ENCODE measurements around the gene CCDC87. TPM values are rescaled to one million over a fixed set of nuclear protein-coding genes. Genes with fewer than 3 reads are reported as not detected.

Gene CCDC87
- total RNA-seq, 2 experiments from 2014 or later: not detected

GRCh38 chr11:66628061-66628603, 35.3 kb upstream of the CCDC87 start:
- no peak overlapping the region for H3K4me3 Mint-ChIP-seq
- H3K36me3 Mint-ChIP-seq (ENCODE audit: low read depth): peaks cover 80% of the 10 kb centered on the region
- peaks cover 15% of the 10 kb centered on the region for H3K4me1 Mint-ChIP-seq
- no peak overlapping the region for H3K27ac Mint-ChIP-seq
- no peak for DNase-seq
- ChIA-PET POLR2A (interaction anchor here (0.8 to 7.3 kb wide), 5 partner anchors 8 to 17 kb away, joined by 3 to 39 read pairs (median 5); partner anchors contain the start of genes RBM14 and RBM4), CTCF (interaction anchor here (1.0 kb wide), 1 partner anchor 9 kb away, joined by 3 read pairs; no protein-coding TSS in a partner anchor)
- H3K27me3 Mint-ChIP-seq: no peaks in the 10 kb centered on the region
- H3K9me3 Mint-ChIP-seq: no peaks in the 10 kb centered on the region

GRCh38 chr11:66626926-66627325, 34.1 kb upstream of the CCDC87 start:
- Mint-ChIP-seq H3K4me1 (peaks cover 23% of the 10 kb centered on the region), H3K4me3 (no peak overlapping the region), H3K9me3 (no peaks in the 10 kb centered on the region), H3K36me3 (ENCODE audit: low read depth) (peaks cover 81% of the 10 kb centered on the region), H3K27me3 (no peaks in the 10 kb centered on the region), H3K27ac (no peak overlapping the region)
- no peak for DNase-seq
- POLR2A ChIA-PET: interaction anchor here (0.7 to 7.3 kb wide), 4 partner anchors 10 to 14 kb away, joined by 3 to 39 read pairs (median 7); partner anchors contain the start of genes RBM14 and RBM4
- CTCF ChIA-PET: no interaction called here

GRCh38 chr11:66626382-66626781, 33.5 kb upstream of the CCDC87 start:
- POLR2A ChIA-PET: interaction anchor here (7.3 to 7.7 kb wide), 2 partner anchors 9 to 13 kb away, joined by 39 to 125 read pairs; partner anchors contain the start of genes RBM14 and RBM4
- Mint-ChIP-seq H3K4me3 (no peak overlapping the region), H3K36me3 (ENCODE audit: low read depth) (peaks cover 84% of the 10 kb centered on the region), H3K9me3 (no peaks in the 10 kb centered on the region), H3K4me1 (peaks cover 27% of the 10 kb centered on the region), H3K27ac (no peak overlapping the region), H3K27me3 (no peaks in the 10 kb centered on the region)
- CTCF ChIA-PET: no interaction called here
- no peak for DNase-seq

- CTCF ChIA-PET: no interaction called here
- H3K27ac Mint-ChIP-seq: no peak overlapping the region
- H3K4me1 Mint-ChIP-seq: peaks cover 31% of the 10 kb centered on the region
- no peaks in the 10 kb centered on the region for H3K27me3 Mint-ChIP-seq
- peaks cover 87% of the 10 kb centered on the region for H3K36me3 Mint-ChIP-seq (ENCODE audit: low read depth)
- H3K4me3 Mint-ChIP-seq: no peak overlapping the region
- no peaks in the 10 kb centered on the region for H3K9me3 Mint-ChIP-seq
- DNase-seq: no peak
- POLR2A ChIA-PET: interaction anchor here (7.3 to 7.7 kb wide), 2 partner anchors 9 to 14 kb away, joined by 39 to 125 read pairs; partner anchors contain the start of genes RBM14 and RBM4
Observed at GRCh38 chr11:66625752-66626149, 32.9 kb upstream of the CCDC87 start.

- ChIA-PET POLR2A (interaction anchor here (0.8 to 7.7 kb wide), 5 partner anchors 8 to 15 kb away, joined by 3 to 125 read pairs (median 5); partner anchors contain the start of genes RBM14 and RBM4), CTCF (no interaction called here)
- peaks cover 89% of the 10 kb centered on the region for H3K36me3 Mint-ChIP-seq (ENCODE audit: low read depth)
- H3K9me3 Mint-ChIP-seq: no peaks in the 10 kb centered on the region
- H3K27ac Mint-ChIP-seq: no peak overlapping the region
- peaks cover 36% of the 10 kb centered on the region for H3K4me1 Mint-ChIP-seq
- DNase-seq: no peak
- no peaks in the 10 kb centered on the region for H3K27me3 Mint-ChIP-seq
- H3K4me3 Mint-ChIP-seq: no peak overlapping the region
Observed at GRCh38 chr11:66625041-66625751, 32.3 kb upstream of the CCDC87 start.

- Mint-ChIP-seq H3K4me1 (peaks cover 40% of the 10 kb centered on the region), H3K36me3 (ENCODE audit: low read depth) (peaks cover 87% of the 10 kb centered on the region), H3K27ac (no peak overlapping the region), H3K9me3 (no peaks in the 10 kb centered on the region), H3K27me3 (no peaks in the 10 kb centered on the region), H3K4me3 (no peak overlapping the region)
- CTCF ChIA-PET: no interaction called here
- DNase-seq: no peak
- POLR2A ChIA-PET: interaction anchor here (0.8 to 7.7 kb wide), 6 partner anchors 8 to 40 kb away, joined by 3 to 125 read pairs (median 4); partner anchors contain the start of genes RBM14 and RBM4
Observed at GRCh38 chr11:66624450-66624849, 31.6 kb upstream of the CCDC87 start.

GRCh38 chr11:66619080-66619554, 26.3 kb upstream of the CCDC87 start:
- DNase-seq: no peak
- Mint-ChIP-seq H3K9me3 (no peaks in the 10 kb centered on the region), H3K4me3 (peak overlapping the region; percentile 97), H3K27me3 (no peaks in the 10 kb centered on the region), H3K36me3 (ENCODE audit: low read depth) (peaks cover 75% of the 10 kb centered on the region), H3K4me1 (peaks cover 65% of the 10 kb centered on the region), H3K27ac (peak overlapping the region; percentile 98)
- POLR2A ChIA-PET: interaction anchor here (0.6 to 7.7 kb wide), 9 partner anchors 9 to 73 kb away, joined by 3 to 125 read pairs (median 5); partner anchors contain the start of genes ACTN3, CCDC87, CCS and CTSF
- CTCF ChIA-PET: interaction anchor here (0.6 to 4.2 kb wide), 10 partner anchors 9 to 283 kb away, joined by 3 to 24 read pairs (median 4); partner anchors contain the start of genes CCDC87, CCS, RBM4 and RBM4B

- peak; percentile 17 for DNase-seq
Observed at GRCh38 chr11:66617155-66617834, 24.4 kb upstream of the CCDC87 start.

GRCh38 chr11:66616379-66617154, 23.7 kb upstream of the CCDC87 start, which contains the start of gene RBM14:
Gene RBM14, plus strand, starts transcription at chr11:66616630. Its CDS starts 91 bp downstream, at chr11:66616721.
- POLR2A ChIA-PET: interaction anchor here (0.6 to 6.0 kb wide), 34 partner anchors 10 to 732 kb away, joined by 3 to 109 read pairs (median 6); partner anchors contain the start of genes ACTN3, BBS1, CCDC87 and CCS
- peaks cover 50% of the 10 kb centered on the region for H3K36me3 Mint-ChIP-seq (ENCODE audit: low read depth)

More at GRCh38 chr11:66617155-66617834, 24.4 kb upstream of the CCDC87 start:
- H3K36me3 Mint-ChIP-seq (ENCODE audit: low read depth): peaks cover 56% of the 10 kb centered on the region
- H3K9me3 Mint-ChIP-seq: no peaks in the 10 kb centered on the region
- CTCF ChIA-PET: interaction anchor here (1.3 to 4.2 kb wide), 6 partner anchors 21 to 231 kb away, joined by 3 to 24 read pairs (median 10); partner anchors contain the start of genes CCDC87, CCS, RBM4 and RBM4B
- POLR2A ChIA-PET: interaction anchor here (0.7 to 6.0 kb wide), 33 partner anchors 11 to 733 kb away, joined by 3 to 109 read pairs (median 6); partner anchors contain the start of genes ACTN3, BBS1, CCDC87 and CCS
- peaks cover 50% of the 10 kb centered on the region for H3K4me1 Mint-ChIP-seq
- no peaks in the 10 kb centered on the region for H3K27me3 Mint-ChIP-seq
- H3K27ac Mint-ChIP-seq: peak overlapping the region; percentile 98
- peak overlapping the region; percentile 97 for H3K4me3 Mint-ChIP-seq

GRCh38 chr11:66614073-66614472, 21.2 kb upstream of the CCDC87 start:
- Mint-ChIP-seq H3K9me3 (no peaks in the 10 kb centered on the region), H3K36me3 (ENCODE audit: low read depth) (peaks cover 33% of the 10 kb centered on the region), H3K27ac (no peak overlapping the region), H3K4me3 (no peak overlapping the region), H3K4me1 (peaks cover 39% of the 10 kb centered on the region), H3K27me3 (no peaks in the 10 kb centered on the region)
- ChIA-PET CTCF (interaction anchor here (1.6 kb wide), 1 partner anchor 64 kb away, joined by 10 read pairs; the partner anchor contains the start of gene RBM4B), POLR2A (interaction anchor here (0.5 to 1.2 kb wide), 2 partner anchors 64 to 220 kb away, joined by 3 read pairs; partner anchors contain the start of gene RBM4B)
- no peak for DNase-seq

More at GRCh38 chr11:66616379-66617154, 23.7 kb upstream of the CCDC87 start, which contains the start of gene RBM14:
- Mint-ChIP-seq H3K9me3 (no peaks in the 10 kb centered on the region), H3K4me1 (peaks cover 43% of the 10 kb centered on the region), H3K27me3 (no peaks in the 10 kb centered on the region), H3K4me3 (peak within 1 kb of the TSS; percentile 97), H3K27ac (peak within 1 kb of the TSS; percentile 98)
- peak; percentile 98 for DNase-seq
- CTCF ChIA-PET: interaction anchor here (0.5 to 4.2 kb wide), 7 partner anchors 9 to 230 kb away, joined by 3 to 24 read pairs (median 3); partner anchors contain the start of genes CCDC87, CCS, RBM4 and RBM4B

- H3K36me3 Mint-ChIP-seq (ENCODE audit: low read depth): peaks cover 17% of the 10 kb centered on the region
- POLR2A ChIA-PET: interaction anchor here (0.7 kb wide), 1 partner anchor 12 kb away, joined by 3 read pairs; no protein-coding TSS in a partner anchor
- no peak for DNase-seq
- CTCF ChIA-PET: no interaction called here
- H3K4me3 Mint-ChIP-seq: no peak overlapping the region
- no peaks in the 10 kb centered on the region for H3K9me3 Mint-ChIP-seq
- peaks cover 26% of the 10 kb centered on the region for H3K4me1 Mint-ChIP-seq
- H3K27me3 Mint-ChIP-seq: no peaks in the 10 kb centered on the region
- H3K27ac Mint-ChIP-seq: no peak overlapping the region
Observed at GRCh38 chr11:66612458-66612857, 19.6 kb upstream of the CCDC87 start.

Measured in activated CD4-positive, alpha-beta memory T cell treated with anti-CD3 and anti-CD28 coated beads, Interleukin-2, amount 10 ng/mL, durations not matched to agents 7 days and 5 days (primary cell).